GM18519 (cell line): ENCODE data around the gene OR14C36.
"Not testable (repeated sequence)": the region's sequence is repeated elsewhere in the genome, so short reads cannot be mapped to it uniquely, and the experiment has no call there.

Experiments
- ATAC-seq: cut with Tn5 transposase; IDR thresholded peaks from one replicate; pipeline ENCODE4 v1.9.1; 2021; ENCODE audit warnings: mild to moderate bottlenecking, moderate library complexity; ENCODE audit not compliant: unreplicated experiment, low FRiP score

OR14C36 gene, protein sequence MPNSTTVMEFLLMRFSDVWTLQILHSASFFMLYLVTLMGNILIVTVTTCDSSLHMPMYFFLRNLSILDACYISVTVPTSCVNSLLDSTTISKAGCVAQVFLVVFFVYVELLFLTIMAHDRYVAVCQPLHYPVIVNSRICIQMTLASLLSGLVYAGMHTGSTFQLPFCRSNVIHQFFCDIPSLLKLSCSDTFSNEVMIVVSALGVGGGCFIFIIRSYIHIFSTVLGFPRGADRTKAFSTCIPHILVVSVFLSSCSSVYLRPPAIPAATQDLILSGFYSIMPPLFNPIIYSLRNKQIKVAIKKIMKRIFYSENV

DNA sequence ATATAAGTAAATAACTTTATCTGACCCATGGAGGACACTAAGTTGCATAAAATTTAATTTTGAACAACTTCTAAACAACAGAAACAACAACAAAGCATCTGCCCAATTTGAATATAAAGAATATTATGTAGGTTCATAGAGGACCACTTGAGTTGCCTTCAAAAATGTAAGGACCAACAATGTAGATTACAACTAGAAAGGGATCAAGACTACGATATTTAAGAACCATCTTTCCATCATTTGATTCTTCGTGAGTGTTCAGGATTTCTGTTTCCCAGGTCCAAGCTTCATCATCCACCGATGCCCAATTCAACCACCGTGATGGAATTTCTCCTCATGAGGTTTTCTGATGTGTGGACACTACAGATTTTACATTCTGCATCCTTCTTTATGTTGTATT lies at the start of gene OR14C36:
Gene OR14C36, plus strand, starts transcription at position 301 of the 400 bp plus-strand sequence. Its CDS starts 0 bp downstream, at position 301.
- no peak for ATAC-seq

DNA sequence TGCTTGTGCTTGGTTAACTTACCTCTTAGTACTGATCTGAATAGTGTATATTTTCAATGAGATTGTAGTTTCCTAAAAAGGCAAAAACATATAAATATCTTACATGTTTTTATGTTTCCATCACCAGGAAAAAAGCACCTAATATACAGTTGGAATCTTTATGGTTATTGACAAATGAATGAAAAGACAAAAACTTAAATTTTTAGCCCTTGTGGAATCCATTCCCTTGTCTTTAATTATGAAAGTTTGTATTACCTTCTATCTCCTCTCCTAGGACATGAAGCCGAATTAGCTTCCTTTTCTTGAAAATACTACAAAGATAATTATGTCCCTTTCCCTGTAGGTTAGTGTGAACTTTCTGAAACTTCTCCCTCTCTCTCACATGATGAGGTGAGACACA lies 45.3 kb upstream of the OR14C36 start, which contains the start of gene OR2T12:
Gene OR2T12, minus strand, starts transcription at position 101 of the 400 bp plus-strand sequence. CDS start 7,846 bp downstream, outside the sequence.
- ATAC-seq = no peak

DNA sequence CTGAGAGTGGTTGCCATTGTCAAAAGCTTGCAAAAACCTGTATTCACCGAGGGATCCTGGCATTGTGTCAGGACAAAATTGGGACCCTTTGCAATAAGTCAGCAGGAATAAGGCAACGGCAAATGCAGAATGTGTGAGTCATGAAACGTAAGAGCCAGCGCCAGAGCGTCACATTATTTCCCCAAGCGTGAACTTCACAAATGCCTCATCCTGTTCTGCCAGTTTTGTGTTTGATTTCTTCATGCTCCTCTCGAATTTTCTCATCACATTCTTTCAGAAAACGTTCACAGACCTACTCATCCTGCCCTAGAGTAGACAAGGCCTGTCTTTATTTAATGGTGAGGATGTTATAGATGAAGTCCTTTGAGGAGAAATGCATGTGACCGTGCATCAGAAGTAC lies 42.9 kb upstream of the OR14C36 start:
- ATAC-seq = not testable (repeated sequence)

DNA sequence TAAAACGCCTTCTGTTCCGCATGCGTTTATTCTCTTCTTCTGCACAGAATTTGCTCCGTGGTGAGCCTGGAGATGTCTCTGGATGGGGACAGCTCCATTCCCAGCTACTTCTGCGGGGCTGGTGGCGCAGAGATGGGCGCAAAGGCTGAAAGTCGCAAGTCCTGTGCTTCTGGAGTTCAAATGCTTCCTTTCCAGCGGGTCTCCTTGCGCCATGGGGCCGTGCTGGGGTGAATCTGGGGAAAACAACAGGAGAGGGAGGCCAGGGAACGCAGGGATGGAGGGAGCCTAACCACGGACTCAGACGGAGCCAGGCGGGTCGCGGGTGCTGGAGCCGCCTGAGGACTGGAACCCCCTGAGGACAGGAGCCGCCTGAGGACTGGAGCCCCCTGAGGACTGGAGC lies 42.5 kb upstream of the OR14C36 start:
- no peak for ATAC-seq

DNA sequence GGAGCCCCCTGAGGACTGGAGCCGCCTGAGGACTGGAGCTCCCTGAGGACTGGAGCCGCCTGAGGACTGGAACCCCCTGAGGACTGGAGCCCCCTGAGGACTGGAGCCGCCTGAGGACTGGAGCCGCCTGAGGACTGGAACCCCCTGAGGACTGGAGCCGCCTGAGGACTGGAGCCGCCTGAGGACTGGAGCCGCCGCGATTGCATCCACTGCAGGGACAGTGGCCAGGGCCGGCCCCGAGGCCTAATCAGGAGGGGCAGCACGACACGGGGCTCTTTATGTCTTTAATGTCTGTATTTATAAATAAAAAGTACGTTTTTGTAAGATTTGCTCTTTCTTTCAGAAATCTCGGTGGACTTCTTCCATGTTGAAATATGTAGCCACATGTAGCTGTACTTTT lies 41.8 kb upstream of the OR14C36 start:
- ATAC-seq = not testable (repeated sequence)

DNA sequence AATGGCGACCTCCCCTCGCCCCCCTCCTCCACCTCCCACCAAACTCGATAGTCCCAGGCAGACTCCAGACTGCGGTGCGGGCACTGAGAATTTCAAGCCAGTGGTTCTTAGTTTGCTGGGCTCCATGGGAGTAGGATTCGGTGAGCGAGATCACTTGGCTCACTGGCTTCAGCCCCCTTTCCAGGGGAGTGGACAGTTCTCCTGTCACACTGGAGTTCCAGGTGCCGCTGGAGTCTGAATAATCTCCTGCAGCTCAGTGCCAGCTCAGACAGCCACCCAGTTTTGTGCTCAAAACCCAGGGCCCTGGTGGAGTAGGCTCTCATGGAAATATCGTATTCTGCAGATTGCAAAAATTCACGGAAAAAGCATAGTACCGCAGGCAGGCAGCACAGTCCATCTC lies 31.8 kb upstream of the OR14C36 start:
- no peak for ATAC-seq

DNA sequence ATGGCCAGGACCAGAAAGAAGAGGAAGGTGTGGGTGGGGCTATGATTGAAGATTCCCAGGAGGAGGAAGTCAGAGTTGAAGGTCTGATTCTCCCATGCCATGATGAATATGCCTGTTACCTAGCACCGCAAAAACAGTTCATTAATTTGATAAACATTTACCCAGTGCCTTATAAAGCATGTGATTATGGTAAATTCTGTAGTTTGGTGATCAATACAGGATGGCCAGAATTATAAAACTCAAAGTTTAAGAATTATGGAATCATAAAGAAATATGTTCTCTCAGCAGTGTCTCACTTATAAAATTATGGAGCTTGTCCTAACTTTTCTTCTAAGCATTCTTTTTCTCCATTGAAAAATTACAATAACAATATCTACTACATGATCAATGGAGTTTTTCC lies 24.1 kb upstream of the OR14C36 start, which contains the start of gene OR2M7:
Gene OR2M7, minus strand, starts transcription at position 101 of the 400 bp plus-strand sequence. Its CDS starts 0 bp downstream, at position 101.
- ATAC-seq = no peak

DNA sequence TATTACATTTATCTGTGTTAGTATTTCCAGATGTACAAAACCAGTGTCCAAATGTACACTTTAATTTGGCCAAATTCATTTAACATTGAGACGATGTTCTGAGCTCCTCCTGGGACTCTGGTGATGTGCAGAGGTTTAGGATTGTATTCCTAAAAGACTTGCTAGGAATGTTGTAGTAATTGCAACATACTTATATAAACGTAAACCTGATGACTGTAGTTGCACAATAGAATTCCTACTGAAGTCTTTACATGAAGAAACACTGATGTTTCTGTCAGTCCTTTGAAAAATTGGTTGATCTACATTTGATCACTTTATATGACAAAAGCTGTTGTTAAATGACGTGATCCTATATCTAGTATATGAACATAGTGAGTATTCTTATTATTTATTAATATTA lies 5.1 kb upstream of the OR14C36 start:
- ATAC-seq = no peak

DNA sequence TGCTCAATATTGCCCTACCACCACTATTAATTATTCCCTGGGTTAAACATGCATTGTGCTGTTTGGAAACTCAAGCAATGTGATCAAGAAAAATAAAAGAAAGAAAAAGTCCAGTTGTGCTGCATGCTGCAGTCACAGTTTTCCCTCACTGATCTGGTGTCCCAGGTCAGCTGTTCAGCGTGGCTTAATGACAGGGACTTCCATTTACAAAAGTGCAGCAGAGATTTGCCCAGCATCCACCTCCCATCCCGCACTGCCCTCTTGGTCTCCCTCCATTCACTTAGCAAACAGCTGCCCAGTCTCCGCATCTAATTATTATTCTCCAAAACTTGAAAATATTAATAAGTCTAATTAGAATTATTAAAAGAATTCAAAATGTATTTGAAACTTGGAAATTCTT lies 10.8 kb downstream of the OR14C36 start:
- ATAC-seq = no peak

DNA sequence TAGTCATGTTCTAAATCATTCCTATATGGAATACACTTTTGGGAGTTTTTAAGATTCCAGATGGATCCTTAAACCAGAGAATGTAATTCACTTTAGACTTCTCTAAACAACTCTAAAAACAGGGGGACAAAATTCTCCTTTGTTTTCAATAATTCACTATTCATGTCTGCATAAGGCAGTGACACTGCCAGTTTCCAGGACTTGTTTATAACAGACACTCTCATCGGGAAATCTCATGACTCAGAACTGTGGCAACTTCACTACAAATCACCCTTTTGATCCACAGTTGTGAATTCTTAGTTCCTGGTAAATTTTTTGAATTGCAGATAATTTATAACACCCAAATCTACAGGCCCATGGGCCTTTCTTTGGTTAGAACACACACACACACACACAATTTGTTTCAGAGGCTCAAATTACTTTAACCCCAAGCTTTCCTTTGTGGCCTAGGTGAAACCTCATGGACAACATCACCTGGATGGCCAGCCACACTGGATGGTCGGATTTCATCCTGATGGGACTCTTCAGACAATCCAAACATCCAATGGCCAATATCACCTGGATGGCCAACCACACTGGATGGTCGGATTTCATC lies 12.6 kb downstream of the OR14C36 start, which contains the start of gene OR2T4:
Gene OR2T4, plus strand, starts transcription at position 545 of the 595 bp plus-strand sequence. Its CDS starts 0 bp downstream, at position 545.
- ATAC-seq = no peak

DNA sequence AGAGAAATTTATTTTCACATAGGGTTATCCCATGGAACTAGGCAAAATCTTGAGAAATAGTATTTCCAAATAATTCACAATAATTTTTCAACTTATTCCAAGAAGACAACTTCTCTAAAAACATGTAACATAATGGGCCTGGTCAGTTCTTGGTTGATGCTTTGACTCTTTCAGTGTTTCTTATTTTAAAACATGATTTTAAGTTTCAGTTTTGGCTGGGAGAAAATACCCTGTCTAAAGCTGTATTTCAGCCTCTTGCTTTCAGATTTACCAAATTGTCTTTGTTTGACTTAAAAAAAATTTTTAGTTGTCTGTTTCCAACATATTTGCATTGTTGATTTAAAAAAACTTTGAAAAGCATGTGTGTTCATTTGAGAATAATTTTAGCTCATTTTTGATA lies 18.0 kb downstream of the OR14C36 start:
- no peak for ATAC-seq

DNA sequence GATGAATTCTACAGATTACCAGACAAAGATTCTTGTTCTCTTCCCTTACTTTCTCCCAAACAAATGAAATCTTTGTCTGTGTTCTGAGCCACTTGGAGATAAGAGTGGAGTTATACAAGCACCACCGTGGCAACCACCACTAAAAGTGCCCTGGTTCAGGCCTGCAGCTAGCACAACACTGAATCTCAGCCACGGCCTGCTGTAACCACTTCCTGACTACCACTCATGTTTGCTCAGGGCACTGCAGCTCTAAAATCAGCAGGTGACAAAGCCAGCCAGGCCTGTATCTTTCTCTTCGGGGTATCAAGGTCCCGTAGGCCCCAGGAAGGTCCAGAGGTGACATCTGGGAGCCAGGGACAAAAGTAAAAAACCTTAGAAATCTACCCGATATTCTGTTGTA lies 23.8 kb downstream of the OR14C36 start:
- ATAC-seq = no peak

DNA sequence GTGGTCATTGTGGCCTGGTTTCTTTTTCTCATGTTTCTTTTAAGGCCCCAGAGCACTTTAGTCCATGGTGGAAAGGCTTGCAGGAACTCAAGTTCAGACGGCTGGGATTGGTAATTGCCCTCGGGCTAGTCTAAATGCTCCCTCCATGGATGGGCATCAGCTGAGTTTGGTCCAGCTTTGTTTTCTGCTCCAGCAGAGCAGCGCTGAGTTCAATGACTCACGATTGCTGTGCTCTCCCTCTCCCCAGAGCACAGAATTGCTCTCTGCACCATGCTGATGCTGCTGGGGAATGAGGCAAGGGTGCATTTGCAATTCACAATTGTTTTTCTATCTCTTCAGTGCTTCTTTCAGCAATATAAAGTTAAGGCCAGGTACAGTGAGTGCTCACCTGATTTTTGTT lies 25.2 kb downstream of the OR14C36 start:
- ATAC-seq = no peak

DNA sequence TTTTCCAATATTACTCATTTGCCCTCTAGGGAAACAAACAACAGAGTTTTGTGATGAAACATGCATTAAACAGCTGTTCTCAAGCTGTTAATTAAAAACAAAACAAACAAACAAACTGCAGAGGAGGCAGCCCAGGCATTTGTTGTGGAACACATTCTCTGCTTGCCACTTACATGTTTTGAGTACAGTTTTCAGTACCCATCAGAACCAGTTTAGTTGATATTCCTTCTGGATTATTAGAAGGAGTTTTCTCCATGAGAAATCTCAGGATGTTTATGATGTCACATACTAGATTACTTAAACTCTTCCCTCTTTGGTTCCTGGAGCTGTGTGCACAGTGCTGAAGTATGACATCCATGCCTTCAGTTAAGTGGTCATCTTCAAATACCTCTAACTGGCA lies 26.9 kb downstream of the OR14C36 start, which contains the start of gene OR2T6:
Gene OR2T6, plus strand, starts transcription at position 301 of the 400 bp plus-strand sequence. CDS start 11,863 bp downstream, outside the sequence.
- no peak for ATAC-seq

DNA sequence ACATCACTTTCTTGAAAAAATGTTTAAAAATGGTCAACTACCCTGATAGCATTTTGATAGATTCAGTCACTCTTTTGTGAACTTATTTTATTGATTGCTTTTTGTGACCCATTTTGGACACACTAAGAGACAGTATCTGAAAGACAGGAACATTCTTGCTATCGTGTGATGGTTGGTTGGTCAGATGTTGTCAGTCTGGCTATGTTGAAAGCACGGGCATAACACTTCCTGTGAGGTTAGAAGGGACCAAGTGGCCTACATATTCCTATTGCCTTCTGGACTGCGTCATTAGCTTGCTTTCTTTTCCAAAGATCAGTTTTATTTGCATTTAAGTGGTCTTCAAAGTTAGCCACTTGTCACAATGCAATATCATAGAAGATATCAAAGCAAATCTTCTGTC lies 28.3 kb downstream of the OR14C36 start:
- no peak for ATAC-seq

DNA sequence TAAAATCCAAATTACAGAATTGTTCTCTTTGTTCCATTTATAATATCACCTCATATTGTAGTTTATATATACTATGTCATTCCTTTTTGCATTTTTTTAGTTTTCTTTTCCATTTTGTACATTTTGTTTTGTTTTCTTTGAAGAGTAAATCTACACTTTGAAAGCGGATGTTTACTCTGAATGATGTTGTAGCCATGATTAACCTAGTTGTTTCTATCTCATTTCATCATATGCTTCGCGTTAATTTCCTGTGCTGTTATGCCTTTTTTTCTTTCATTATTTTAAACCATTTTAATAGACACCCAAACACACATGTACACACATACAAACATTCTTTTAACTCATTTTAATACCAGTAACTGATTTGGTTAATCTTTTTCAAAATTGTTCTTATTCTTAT lies 32.3 kb downstream of the OR14C36 start:
- ATAC-seq = no peak

DNA sequence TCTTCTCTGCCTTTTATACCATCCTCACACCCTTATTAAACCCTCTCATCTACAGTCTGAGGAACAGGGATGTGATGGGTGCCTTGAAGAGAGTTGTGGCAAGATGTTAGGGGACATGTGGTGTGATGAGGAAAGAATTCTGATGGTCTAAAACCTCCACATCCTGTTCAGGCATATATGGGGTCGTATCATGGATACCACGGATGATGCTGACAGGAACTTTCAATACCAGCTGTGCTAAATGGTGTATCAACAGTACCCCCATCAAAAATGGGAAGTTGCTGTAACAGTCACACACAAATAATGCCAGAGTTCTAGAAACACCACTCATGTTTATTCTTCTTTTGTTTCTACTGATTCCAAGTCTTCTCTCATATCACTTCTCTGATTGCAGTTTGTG lies 39.9 kb downstream of the OR14C36 start:
- no peak for ATAC-seq

DNA sequence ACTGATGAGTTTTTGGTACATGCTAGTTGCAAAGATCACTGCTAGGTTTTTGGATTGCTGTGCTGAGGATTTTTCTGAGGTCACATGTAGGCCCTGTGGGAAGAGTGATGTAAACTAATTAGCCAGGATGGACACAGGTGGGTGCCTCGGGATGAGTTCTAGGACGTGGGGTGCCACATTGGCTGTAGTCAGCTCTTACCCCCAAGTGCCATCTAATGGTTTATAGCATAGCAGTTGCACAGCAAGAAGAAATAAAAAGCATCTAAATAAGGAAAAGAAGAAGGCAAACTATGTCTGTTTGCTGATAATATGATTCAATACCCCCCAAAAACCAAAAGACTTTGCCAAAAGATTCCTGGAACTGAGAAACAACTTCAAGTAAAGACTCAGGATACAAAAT lies 44.5 kb downstream of the OR14C36 start:
- ATAC-seq = no peak
